ENCODE results near the gene PAX8. TPM values are rescaled to one million over a fixed set of nuclear protein-coding genes. Genes with fewer than 3 reads are reported as not detected.

PAX8 gene
- total and polyA plus RNA-seq, 10 of the 15 experiments (the other 5 are each of a cell fraction or from before 2014, with no cell fraction given), result 0.16 to 2.5 (median 0.97) TPM

- BruUV-seq (replicated peaks), result no TSS peak
- Histone ChIP-seq H3K4me1 (ENCODE audit: control insufficient read depth, insufficient read depth, low read length) (peaks cover 5% of the 10 kb centered on the region; the same call in 1 of the 2 replicates), H3K9ac (ENCODE audit: control insufficient read depth, insufficient read depth, low read length) (no peak overlapping the region), H2AFZ (ENCODE audit: control insufficient read depth, low read depth, low read length) (no peak overlapping the region), H3K79me2 (ENCODE audit: control insufficient read depth, insufficient read depth, low read length) (no peaks in the 10 kb centered on the region), H4K20me1 (ENCODE audit: control insufficient read depth, insufficient read depth) (no peaks in the 10 kb centered on the region), H3K27me3 (replicated peaks in 1 of 2; ENCODE audit: control insufficient read depth in 2 of 2, insufficient read depth in 2 of 2, low read length in 1 of 2) (no peaks in the 10 kb centered on the region; a peak in 1 of 4 replicates), H3K9me3 (replicated peaks; ENCODE audit: control insufficient read depth, insufficient read depth, low read length) (no peaks in the 10 kb centered on the region), H3K36me3 (ENCODE audit: control insufficient read depth in 2 of 2, insufficient read depth in 2 of 2, low read length in 1 of 2) (no peaks in the 10 kb centered on the region), H3K27ac (ENCODE audit: control insufficient read depth, insufficient read depth) (no peak overlapping the region), H3K4me2 (ENCODE audit: control insufficient read depth, insufficient read depth) (no peak overlapping the region), H3K4me3 (no peak overlapping the region)
- WGBS (ENCODE audit: insufficient coverage, insufficient replicate concordance, low lambda C conversion rate, missing lambda C conversion rate), result 39% methylated on average over 6 of the region's 6 CpGs
- no peak for FAIRE-seq
- RAD21 ChIA-PET (ENCODE audit: unreplicated experiment), result interaction anchor here (1.7 kb wide), 1 partner anchor 83 kb away, joined by 3 read pairs; no protein-coding TSS in a partner anchor
- intact Hi-C loops (cut with micrococcal nuclease; ENCODE audit: unreplicated experiment) (no loop called here), in situ Hi-C loops (cut with MboI) (no loop called here)
- SMC1A ChIA-PET (ENCODE audit: uncharacterized antibody, unreplicated experiment), result interaction anchor here (0.8 kb wide), 1 partner anchor 17 kb away, joined by 3 read pairs; no protein-coding TSS in a partner anchor
- no peak for DNase-seq (ENCODE audit: low read depth, low spot score)
- POLR2A ChIA-PET, result no interaction called here
- no peak for TF ChIP-seq SP1 (IDR thresholded peaks at IDR 0.05; ENCODE audit: low read depth, low read length)
- no peak for TF ChIP-seq SUZ12 (IDR thresholded peaks at IDR 0.05; ENCODE audit: unreplicated experiment)
- no peak for TF ChIP-seq FOXM1 (IDR thresholded peaks at IDR 0.05; ENCODE audit: low read depth, low read length)
- no peak for TF ChIP-seq PRDM15 (CRISPR knock-in tag; IDR thresholded peaks at IDR 0.05)
- ATAC-seq, result no peak
- CTCF ChIA-PET, result interaction anchor here (1.0 to 2.6 kb wide), 7 partner anchors 14 to 84 kb away, joined by 3 to 14 read pairs (median 4); no protein-coding TSS in a partner anchor
These were observed 57.6 kb downstream of the PAX8 start for GRCh38 chr2:113220970-113221708.

All from GM12878 (cell line).